HepG2 (cell line): Measurements from ENCODE around the gene VPS13D. TPM values are rescaled to one million over a fixed set of nuclear protein-coding genes. Genes with fewer than 3 reads are reported as not detected.

Source experiments
- CENPT ChIP-seq: sonication (generic); formaldehyde crosslinking; IDR thresholded peaks from 2 replicates; pipeline ENCODE4 v1.8.0; 2022; ENCODE audit warnings: low read depth, mild to moderate bottlenecking, moderate library complexity, missing genetic modification reagents
- EP300 ChIP-seq, 3 experiments: sonication (generic) in 1 of 3; formaldehyde crosslinking in 1 of 3; IDR thresholded peaks; 2 replicates each; pipeline versions ENCODE4 v1.5.1 to v1.6.1; 2011 to 2020; ENCODE audit warnings: low read depth in 2 of 3, low read length in 2 of 3, borderline replicate concordance in 1 of 3, improper control_type of control experiment in 1 of 3, mild to moderate bottlenecking in 1 of 3, missing genetic modification reagents in 1 of 3, moderate library complexity in 1 of 3
- FOSL1 ChIP-seq: sonication (generic); formaldehyde crosslinking; IDR thresholded peaks from 2 replicates; pipeline ENCODE4 v1.9.0; 2021; ENCODE audit warnings: missing genetic modification reagents, borderline replicate concordance
- GFI1 ChIP-seq: sonication (generic); formaldehyde crosslinking; IDR thresholded peaks from 2 replicates; pipeline ENCODE4 v1.5.0; 2020; ENCODE audit warnings: missing genetic modification reagents, mild to moderate bottlenecking, borderline replicate concordance
- HOXA5 ChIP-seq: sonication (generic); formaldehyde crosslinking; IDR thresholded peaks from 2 replicates; pipeline ENCODE4 v1.4.0; 2020; ENCODE audit warnings: missing genetic modification reagents
- ISX ChIP-seq: sonication (generic); formaldehyde crosslinking; conservative IDR thresholded peaks from 2 replicates; pipeline ENCODE4 v1.5.0; 2020; ENCODE audit warnings: missing genetic modification reagents
- NCOA2 ChIP-seq: sonication (generic); formaldehyde crosslinking; IDR thresholded peaks from 2 replicates; pipeline ENCODE4 v1.8.0; 2022; ENCODE audit warnings: inconsistent platforms
- RARA ChIP-seq: IDR thresholded peaks from 2 replicates; pipeline ENCODE4 v1.6.1; 2016; ENCODE audit warnings: missing genetic modification reagents, missing compliant biosample characterization
- SOX13 ChIP-seq, 3 experiments: fragments of 450-650 bp in 1 of 3; sonication (generic) in 1 of 3; formaldehyde crosslinking in 1 of 3; IDR thresholded peaks in 2 of 3; conservative IDR thresholded peaks in 1 of 3; 2 replicates each; pipeline versions ENCODE4 v1.5.0 to v1.6.1; 2016 to 2020; ENCODE audit warnings: antibody characterized with exemption in 1 of 3, mild to moderate bottlenecking in 1 of 3, missing compliant biosample characterization in 1 of 3, missing genetic modification reagents in 1 of 3, moderate library complexity in 1 of 3
- YY1 ChIP-seq: IDR thresholded peaks from 2 replicates; pipeline ENCODE4 v1.6.1; 2011; ENCODE audit warnings: low read length, low read depth, moderate library complexity, mild to moderate bottlenecking; ENCODE audit not compliant: insufficient read depth, insufficient replicate concordance
- ZFP36 ChIP-seq: fragments of 150-350 bp; IDR thresholded peaks from 2 replicates; pipeline ENCODE4 v1.6.1; 2018; ENCODE audit warnings: borderline replicate concordance, low read length, low read depth; ENCODE audit not compliant: partially characterized antibody
- ZIK1 ChIP-seq: sonication (generic); formaldehyde crosslinking; IDR thresholded peaks from 2 replicates; pipeline ENCODE4 v1.5.0; 2020; ENCODE audit warnings: mild to moderate bottlenecking, low read depth, missing genetic modification reagents, borderline replicate concordance
- ZNF577 ChIP-seq: sonication (generic); formaldehyde crosslinking; IDR thresholded peaks from 2 replicates; pipeline ENCODE4 v1.4.0; 2020; ENCODE audit warnings: mild to moderate bottlenecking, low read depth, missing genetic modification reagents, borderline replicate concordance
- ZNF660 ChIP-seq: sonication (generic); formaldehyde crosslinking; IDR thresholded peaks from 2 replicates; pipeline ENCODE4 v1.5.1; 2020; ENCODE audit warnings: mild to moderate bottlenecking, low read depth, missing genetic modification reagents, borderline replicate concordance
- ZSCAN21 ChIP-seq: sonication (generic); formaldehyde crosslinking; IDR thresholded peaks from 2 replicates; pipeline ENCODE4 v1.8.0; 2022; ENCODE audit warnings: mild to moderate bottlenecking, missing genetic modification reagents, moderate library complexity, borderline replicate concordance
- polyA plus RNA-seq, 8 experiments: library from polyadenylated mRNA; depleted of rRNA in 3 of 8; stranded (reverse) in 7 of 8; unstranded in 1 of 8; fragments of >200 nt; fragmentation: Illumina TruSeq in 4 of 8; extraction: Trizol in 4 of 8; gene quantifications; 2 replicates each; pipeline versions ENCODE4 v1.2.1 to v1.2.3, GENCODE V29; 2011 to 2016; ENCODE audit warnings: low read depth in 4 of 8, missing spikeins in 1 of 8, mixed read lengths in 1 of 8; ENCODE audit not compliant: insufficient read depth in 1 of 8
- total RNA-seq, 5 experiments: library from RNA; depleted of rRNA; stranded (reverse); fragments of >200 nt; fragmentation: Illumina TruSeq; extraction: Trizol; gene quantifications; 2 replicates each; pipeline ENCODE4 v1.2.3, GENCODE V29; 2016; ENCODE audit warnings: low read depth in 1 of 5
- TF ChIP-seq, protein P1 (sequence below): IDR thresholded peaks from 2 replicates; pipeline ENCODE4 v1.4.0; 2020; ENCODE audit warnings: mild to moderate bottlenecking, missing genetic modification reagents
- TF ChIP-seq, protein P2 (sequence below): sonication (generic); formaldehyde crosslinking; IDR thresholded peaks from 2 replicates; pipeline ENCODE4 v1.5.1; 2020; ENCODE audit warnings: missing genetic modification reagents, mild to moderate bottlenecking, borderline replicate concordance
- TF ChIP-seq, protein P3 (sequence below): sonication (generic); formaldehyde crosslinking; IDR thresholded peaks from 2 replicates; pipeline ENCODE4 v1.4.0; 2020; ENCODE audit warnings: mild to moderate bottlenecking, missing genetic modification reagents

The VPS13D gene
- total and polyA plus RNA-seq, 2 of the 13 experiments (the other 11 are each of a cell fraction or from before 2014, with no cell fraction given): 8.6 to 13.9 TPM

DNA sequence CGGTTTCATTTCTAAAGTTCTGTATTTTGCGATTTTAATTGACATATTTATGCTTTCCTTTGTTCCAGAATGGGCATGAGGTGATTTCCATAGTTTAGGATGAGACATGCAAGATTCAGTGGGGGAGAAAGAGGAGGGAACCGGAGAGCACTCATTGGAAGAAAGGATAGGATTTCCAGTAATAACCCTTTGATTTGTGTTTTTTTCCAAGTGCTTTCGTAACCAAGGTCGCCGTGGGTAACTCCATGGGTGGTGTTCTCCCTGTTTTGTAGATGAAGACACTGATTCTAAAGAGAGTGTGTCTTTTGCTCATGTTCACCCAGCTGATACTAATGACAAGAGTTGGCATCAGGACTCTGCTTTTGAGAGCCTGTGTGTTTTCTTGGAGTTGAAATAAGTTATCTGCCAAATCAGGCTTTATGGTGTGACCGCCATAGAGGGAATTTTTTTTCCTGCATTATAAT, 218.1 kb downstream of the VPS13D start (continued):
- TF ChIP-seq, protein P1, sequence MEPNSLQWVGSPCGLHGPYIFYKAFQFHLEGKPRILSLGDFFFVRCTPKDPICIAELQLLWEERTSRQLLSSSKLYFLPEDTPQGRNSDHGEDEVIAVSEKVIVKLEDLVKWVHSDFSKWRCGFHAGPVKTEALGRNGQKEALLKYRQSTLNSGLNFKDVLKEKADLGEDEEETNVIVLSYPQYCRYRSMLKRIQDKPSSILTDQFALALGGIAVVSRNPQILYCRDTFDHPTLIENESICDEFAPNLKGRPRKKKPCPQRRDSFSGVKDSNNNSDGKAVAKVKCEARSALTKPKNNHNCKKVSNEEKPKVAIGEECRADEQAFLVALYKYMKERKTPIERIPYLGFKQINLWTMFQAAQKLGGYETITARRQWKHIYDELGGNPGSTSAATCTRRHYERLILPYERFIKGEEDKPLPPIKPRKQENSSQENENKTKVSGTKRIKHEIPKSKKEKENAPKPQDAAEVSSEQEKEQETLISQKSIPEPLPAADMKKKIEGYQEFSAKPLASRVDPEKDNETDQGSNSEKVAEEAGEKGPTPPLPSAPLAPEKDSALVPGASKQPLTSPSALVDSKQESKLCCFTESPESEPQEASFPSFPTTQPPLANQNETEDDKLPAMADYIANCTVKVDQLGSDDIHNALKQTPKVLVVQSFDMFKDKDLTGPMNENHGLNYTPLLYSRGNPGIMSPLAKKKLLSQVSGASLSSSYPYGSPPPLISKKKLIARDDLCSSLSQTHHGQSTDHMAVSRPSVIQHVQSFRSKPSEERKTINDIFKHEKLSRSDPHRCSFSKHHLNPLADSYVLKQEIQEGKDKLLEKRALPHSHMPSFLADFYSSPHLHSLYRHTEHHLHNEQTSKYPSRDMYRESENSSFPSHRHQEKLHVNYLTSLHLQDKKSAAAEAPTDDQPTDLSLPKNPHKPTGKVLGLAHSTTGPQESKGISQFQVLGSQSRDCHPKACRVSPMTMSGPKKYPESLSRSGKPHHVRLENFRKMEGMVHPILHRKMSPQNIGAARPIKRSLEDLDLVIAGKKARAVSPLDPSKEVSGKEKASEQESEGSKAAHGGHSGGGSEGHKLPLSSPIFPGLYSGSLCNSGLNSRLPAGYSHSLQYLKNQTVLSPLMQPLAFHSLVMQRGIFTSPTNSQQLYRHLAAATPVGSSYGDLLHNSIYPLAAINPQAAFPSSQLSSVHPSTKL: 0 out of 2 replicates have a peak, but pooled peaks have one; percentile 19
- no peak for TF ChIP-seq ISX
- TF ChIP-seq NCOA2 (CRISPR knock-in tag): peak; percentile 42; the same call in 1 of the 2 replicates
- TF ChIP-seq, protein P2, sequence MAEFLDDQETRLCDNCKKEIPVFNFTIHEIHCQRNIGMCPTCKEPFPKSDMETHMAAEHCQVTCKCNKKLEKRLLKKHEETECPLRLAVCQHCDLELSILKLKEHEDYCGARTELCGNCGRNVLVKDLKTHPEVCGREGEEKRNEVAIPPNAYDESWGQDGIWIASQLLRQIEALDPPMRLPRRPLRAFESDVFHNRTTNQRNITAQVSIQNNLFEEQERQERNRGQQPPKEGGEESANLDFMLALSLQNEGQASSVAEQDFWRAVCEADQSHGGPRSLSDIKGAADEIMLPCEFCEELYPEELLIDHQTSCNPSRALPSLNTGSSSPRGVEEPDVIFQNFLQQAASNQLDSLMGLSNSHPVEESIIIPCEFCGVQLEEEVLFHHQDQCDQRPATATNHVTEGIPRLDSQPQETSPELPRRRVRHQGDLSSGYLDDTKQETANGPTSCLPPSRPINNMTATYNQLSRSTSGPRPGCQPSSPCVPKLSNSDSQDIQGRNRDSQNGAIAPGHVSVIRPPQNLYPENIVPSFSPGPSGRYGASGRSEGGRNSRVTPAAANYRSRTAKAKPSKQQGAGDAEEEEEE (CRISPR knock-in tag): no peak
- no peak for TF ChIP-seq FOSL1 (CRISPR knock-in tag)
- no peak for TF ChIP-seq GFI1 (CRISPR knock-in tag)
- TF ChIP-seq RARA (CRISPR knock-in tag): peak; percentile 45; the same call in 1 of the 2 replicates
- no peak for TF ChIP-seq ZNF577 (CRISPR knock-in tag)
- TF ChIP-seq ZFP36: no peak
- no peak for TF ChIP-seq SOX13 (IDR thresholded peaks at IDR 0.05)
- peak in 1 of 2 experiments; percentile 37; a peak in 1 of 4 replicates for TF ChIP-seq SOX13 (CRISPR knock-in tag; conservative IDR thresholded peaks at IDR 0.05 in 1 of 2, IDR thresholded peaks at IDR 0.05 in 1 of 2)
- TF ChIP-seq ZIK1 (CRISPR knock-in tag): no peak
- TF ChIP-seq, protein P3, sequence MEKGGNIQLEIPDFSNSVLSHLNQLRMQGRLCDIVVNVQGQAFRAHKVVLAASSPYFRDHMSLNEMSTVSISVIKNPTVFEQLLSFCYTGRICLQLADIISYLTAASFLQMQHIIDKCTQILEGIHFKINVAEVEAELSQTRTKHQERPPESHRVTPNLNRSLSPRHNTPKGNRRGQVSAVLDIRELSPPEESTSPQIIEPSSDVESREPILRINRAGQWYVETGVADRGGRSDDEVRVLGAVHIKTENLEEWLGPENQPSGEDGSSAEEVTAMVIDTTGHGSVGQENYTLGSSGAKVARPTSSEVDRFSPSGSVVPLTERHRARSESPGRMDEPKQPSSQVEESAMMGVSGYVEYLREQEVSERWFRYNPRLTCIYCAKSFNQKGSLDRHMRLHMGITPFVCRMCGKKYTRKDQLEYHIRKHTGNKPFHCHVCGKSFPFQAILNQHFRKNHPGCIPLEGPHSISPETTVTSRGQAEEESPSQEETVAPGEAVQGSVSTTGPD (CRISPR knock-in tag): no peak
- TF ChIP-seq CENPT (CRISPR knock-in tag): no peak
- TF ChIP-seq EP300 (IDR thresholded peaks at IDR 0.05; ENCODE audit: low read depth in 2 of 2, low read length in 2 of 2): peak in 1 of 2 experiments; percentile 32; a peak in 1 of 4 replicates
- no peak for TF ChIP-seq EP300 (CRISPR knock-in tag; IDR thresholded peaks at IDR 0.05; ENCODE audit: borderline replicate concordance)
- no peak for TF ChIP-seq HOXA5 (CRISPR knock-in tag)
- no peak for TF ChIP-seq ZNF660 (CRISPR knock-in tag)
- TF ChIP-seq ZSCAN21: no peak
- TF ChIP-seq YY1: no peak
- TF ChIP-seq, all 625 proteins: peak for 13
